Measurements from ENCODE around the gene PCBP3.

DNA sequence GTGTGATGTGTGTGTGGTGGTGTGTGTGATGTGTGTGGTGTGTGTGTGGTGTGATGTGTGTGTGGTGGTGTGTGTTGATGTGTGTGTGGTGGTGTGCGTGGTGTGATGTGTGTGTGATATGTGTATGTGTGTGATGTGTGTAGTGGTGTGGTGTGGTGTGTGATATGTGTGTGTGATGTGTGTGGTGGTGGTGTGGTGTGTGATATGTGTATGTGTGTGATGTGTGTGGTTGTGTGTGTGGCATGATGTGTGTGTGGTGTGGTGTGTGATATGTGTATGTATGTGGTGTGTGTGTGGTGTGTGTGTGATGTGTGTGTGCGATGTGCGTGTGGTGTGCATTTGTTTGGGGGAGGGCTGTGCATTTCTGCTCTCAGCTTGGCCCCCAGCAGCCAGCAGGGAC, 7.1 kb upstream of the PCBP3 start:
- TF ChIP-seq, protein P1, sequence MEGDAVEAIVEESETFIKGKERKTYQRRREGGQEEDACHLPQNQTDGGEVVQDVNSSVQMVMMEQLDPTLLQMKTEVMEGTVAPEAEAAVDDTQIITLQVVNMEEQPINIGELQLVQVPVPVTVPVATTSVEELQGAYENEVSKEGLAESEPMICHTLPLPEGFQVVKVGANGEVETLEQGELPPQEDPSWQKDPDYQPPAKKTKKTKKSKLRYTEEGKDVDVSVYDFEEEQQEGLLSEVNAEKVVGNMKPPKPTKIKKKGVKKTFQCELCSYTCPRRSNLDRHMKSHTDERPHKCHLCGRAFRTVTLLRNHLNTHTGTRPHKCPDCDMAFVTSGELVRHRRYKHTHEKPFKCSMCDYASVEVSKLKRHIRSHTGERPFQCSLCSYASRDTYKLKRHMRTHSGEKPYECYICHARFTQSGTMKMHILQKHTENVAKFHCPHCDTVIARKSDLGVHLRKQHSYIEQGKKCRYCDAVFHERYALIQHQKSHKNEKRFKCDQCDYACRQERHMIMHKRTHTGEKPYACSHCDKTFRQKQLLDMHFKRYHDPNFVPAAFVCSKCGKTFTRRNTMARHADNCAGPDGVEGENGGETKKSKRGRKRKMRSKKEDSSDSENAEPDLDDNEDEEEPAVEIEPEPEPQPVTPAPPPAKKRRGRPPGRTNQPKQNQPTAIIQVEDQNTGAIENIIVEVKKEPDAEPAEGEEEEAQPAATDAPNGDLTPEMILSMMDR (IDR thresholded peaks at IDR 0.05), result no peak
- no peak for TF ChIP-seq POLR2A (IDR thresholded peaks at IDR 0.05)
